Measurements from ENCODE around the gene ADGRA3.
"Not testable (repeated sequence)": the region's sequence is repeated elsewhere in the genome, so short reads cannot be mapped to it uniquely, and the experiment has no call there.

The ADGRA3 gene

GRCh38 chr4:22435652-22436051 is 80.2 kb downstream of the ADGRA3 start:
- DNase-seq, result peak; percentile 11

- no peak for DNase-seq
Observed at GRCh38 chr4:22434895-22435294, 81.0 kb downstream of the ADGRA3 start.

GRCh38 chr4:22430626-22431025 is 85.2 kb downstream of the ADGRA3 start:
- DNase-seq, result no peak

GRCh38 chr4:22428441-22428840 is 87.4 kb downstream of the ADGRA3 start:
- no peak for DNase-seq

- no peak for DNase-seq
Observed at GRCh38 chr4:22427675-22428074, 88.2 kb downstream of the ADGRA3 start.

GRCh38 chr4:22420291-22420690 is 95.6 kb downstream of the ADGRA3 start:
- DNase-seq, result no peak

GRCh38 chr4:22417408-22417807 is 98.5 kb downstream of the ADGRA3 start:
- no peak for DNase-seq

- DNase-seq, result no peak
Observed at GRCh38 chr4:22416403-22416802, 99.5 kb downstream of the ADGRA3 start.

- DNase-seq, result no peak
Observed at GRCh38 chr4:22414833-22415232, 101.0 kb downstream of the ADGRA3 start.

- no peak for DNase-seq
Observed at GRCh38 chr4:22413471-22413870, 102.4 kb downstream of the ADGRA3 start.

GRCh38 chr4:22412013-22412412 is 103.9 kb downstream of the ADGRA3 start:
- no peak for DNase-seq

GRCh38 chr4:22410645-22411247 is 105.1 kb downstream of the ADGRA3 start:
- no peak for DNase-seq

- DNase-seq, result no peak
Observed at GRCh38 chr4:22408474-22408873, 107.4 kb downstream of the ADGRA3 start.

GRCh38 chr4:22407361-22407760 is 108.5 kb downstream of the ADGRA3 start:
- DNase-seq, result no peak

- no peak for DNase-seq
Observed at GRCh38 chr4:22398671-22399070, 117.2 kb downstream of the ADGRA3 start.

- DNase-seq, result no peak
Observed at GRCh38 chr4:22391551-22391950, 124.3 kb downstream of the ADGRA3 start.

- DNase-seq, result peak; percentile 57
Observed at GRCh38 chr4:22389240-22389870, 126.5 kb downstream of the ADGRA3 start.

- DNase-seq, result no peak
Observed at GRCh38 chr4:22385611-22386011, 130.3 kb downstream of the ADGRA3 start.

- no peak for DNase-seq
Observed at GRCh38 chr4:22384154-22384553, 131.7 kb downstream of the ADGRA3 start.

GRCh38 chr4:22382216-22382615 is 133.7 kb downstream of the ADGRA3 start:
- DNase-seq, result not testable (repeated sequence)

- DNase-seq, result no peak
Observed at GRCh38 chr4:22372986-22373385, 142.9 kb downstream of the ADGRA3 start.

- no peak for DNase-seq
Observed at GRCh38 chr4:22369901-22370562, 145.8 kb downstream of the ADGRA3 start.

GRCh38 chr4:22363787-22364186 is 152.1 kb downstream of the ADGRA3 start:
- no peak for DNase-seq

GRCh38 chr4:22363036-22363435 is 152.8 kb downstream of the ADGRA3 start:
- DNase-seq, result no peak
